ENCODE data around the gene B3GLCT. TPM values are rescaled to one million over a fixed set of nuclear protein-coding genes. Genes with fewer than 3 reads are reported as not detected.
A peak's percentile ranks its signal among the peaks of the same experiment; 100 is the strongest.

The B3GLCT gene
- total and polyA plus RNA-seq, 4 donors: 1.5 to 3.6 (median 2.2) TPM

- Histone ChIP-seq H3K27me3 (ENCODE audit: control insufficient read depth in 4 of 4, insufficient read depth in 4 of 4, low read length in 3 of 4) (no peaks in the 10 kb centered on the region), H3K27ac (ENCODE audit: low read depth in 1 of 2, low read length in 2 of 2) (no peak overlapping the region), H3K36me3 (ENCODE audit: control insufficient read depth in 4 of 4, insufficient read depth in 3 of 4, low read depth in 1 of 4, low read length in 3 of 4) (peaks cover 0 to 1% (median 0%) of the 10 kb centered on the region in 4 donors), H3K9me3 (ENCODE audit: control insufficient read depth in 4 of 4, low read length in 3 of 4) (no peaks in the 10 kb centered on the region), H3K4me3 (ENCODE audit: low read depth in 1 of 3, low read length in 3 of 3) (no peak overlapping the region), H3K9ac (ENCODE audit: low read depth in 1 of 2, low read length in 2 of 2) (no peak overlapping the region), H3K4me1 (ENCODE audit: control insufficient read depth in 4 of 4, insufficient read depth in 4 of 4, low read length in 3 of 4) (no peaks in the 10 kb centered on the region)
- no peak for DNase-seq (ENCODE audit: low spot score)
- TF ChIP-seq RAD21 (IDR thresholded peaks at IDR 0.05) (peak; percentile 75 to 82), REST (IDR thresholded peaks at IDR 0.05) (no peak)
- TF ChIP-seq, protein P1, sequence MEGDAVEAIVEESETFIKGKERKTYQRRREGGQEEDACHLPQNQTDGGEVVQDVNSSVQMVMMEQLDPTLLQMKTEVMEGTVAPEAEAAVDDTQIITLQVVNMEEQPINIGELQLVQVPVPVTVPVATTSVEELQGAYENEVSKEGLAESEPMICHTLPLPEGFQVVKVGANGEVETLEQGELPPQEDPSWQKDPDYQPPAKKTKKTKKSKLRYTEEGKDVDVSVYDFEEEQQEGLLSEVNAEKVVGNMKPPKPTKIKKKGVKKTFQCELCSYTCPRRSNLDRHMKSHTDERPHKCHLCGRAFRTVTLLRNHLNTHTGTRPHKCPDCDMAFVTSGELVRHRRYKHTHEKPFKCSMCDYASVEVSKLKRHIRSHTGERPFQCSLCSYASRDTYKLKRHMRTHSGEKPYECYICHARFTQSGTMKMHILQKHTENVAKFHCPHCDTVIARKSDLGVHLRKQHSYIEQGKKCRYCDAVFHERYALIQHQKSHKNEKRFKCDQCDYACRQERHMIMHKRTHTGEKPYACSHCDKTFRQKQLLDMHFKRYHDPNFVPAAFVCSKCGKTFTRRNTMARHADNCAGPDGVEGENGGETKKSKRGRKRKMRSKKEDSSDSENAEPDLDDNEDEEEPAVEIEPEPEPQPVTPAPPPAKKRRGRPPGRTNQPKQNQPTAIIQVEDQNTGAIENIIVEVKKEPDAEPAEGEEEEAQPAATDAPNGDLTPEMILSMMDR (IDR thresholded peaks at IDR 0.05; ENCODE audit: low read depth, low read length, missing input control): peak; percentile 69
- WGBS: 48% methylated on average over 3 of the region's 3 CpGs
Observed at GRCh38 chr13:31236211-31236786, 36.5 kb downstream of the B3GLCT start.

DNA sequence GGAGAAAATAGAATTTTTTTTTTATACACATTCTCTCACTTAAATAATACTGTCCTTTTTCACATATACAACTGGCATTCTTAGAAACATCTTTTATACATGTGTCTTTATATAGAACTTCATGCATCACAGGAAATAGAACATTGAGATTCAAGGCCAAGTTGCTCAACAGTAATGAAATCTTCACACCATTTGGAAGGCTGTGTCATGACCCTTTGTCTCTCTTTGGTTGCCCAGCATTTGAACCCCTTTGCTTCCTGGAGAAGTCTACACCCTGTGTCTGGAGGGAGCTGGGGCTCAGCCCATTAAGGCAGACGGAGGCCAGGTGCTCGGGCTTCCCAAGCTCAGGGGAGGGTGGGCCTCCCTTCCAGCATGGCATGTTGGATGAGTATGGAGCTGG is 41.1 kb downstream of the B3GLCT start:
- no peaks in the 10 kb centered on the region for H3K36me3 ChIP-seq (ENCODE audit: control insufficient read depth in 4 of 4, insufficient read depth in 3 of 4, low read depth in 1 of 4, low read length in 3 of 4)

More for the DNA sequence above, 41.1 kb downstream of the B3GLCT start:
- H3K4me3 ChIP-seq (ENCODE audit: low read depth in 1 of 3, low read length in 3 of 3): no peak overlapping the region
- DNase-seq (ENCODE audit: low spot score): no peak
- H3K4me1 ChIP-seq (ENCODE audit: control insufficient read depth in 4 of 4, insufficient read depth in 4 of 4, low read length in 3 of 4): no peaks in the 10 kb centered on the region
- 97% methylated on average over 2 of the region's 2 CpGs for WGBS
- no peak overlapping the region for H3K27ac ChIP-seq (ENCODE audit: low read depth in 1 of 2, low read length in 2 of 2)
- no peak overlapping the region for H3K9ac ChIP-seq (ENCODE audit: low read depth in 1 of 2, low read length in 2 of 2)
- H3K27me3 ChIP-seq (ENCODE audit: control insufficient read depth in 4 of 4, insufficient read depth in 4 of 4, low read length in 3 of 4): no peaks in the 10 kb centered on the region
- TF ChIP-seq, protein P2, sequence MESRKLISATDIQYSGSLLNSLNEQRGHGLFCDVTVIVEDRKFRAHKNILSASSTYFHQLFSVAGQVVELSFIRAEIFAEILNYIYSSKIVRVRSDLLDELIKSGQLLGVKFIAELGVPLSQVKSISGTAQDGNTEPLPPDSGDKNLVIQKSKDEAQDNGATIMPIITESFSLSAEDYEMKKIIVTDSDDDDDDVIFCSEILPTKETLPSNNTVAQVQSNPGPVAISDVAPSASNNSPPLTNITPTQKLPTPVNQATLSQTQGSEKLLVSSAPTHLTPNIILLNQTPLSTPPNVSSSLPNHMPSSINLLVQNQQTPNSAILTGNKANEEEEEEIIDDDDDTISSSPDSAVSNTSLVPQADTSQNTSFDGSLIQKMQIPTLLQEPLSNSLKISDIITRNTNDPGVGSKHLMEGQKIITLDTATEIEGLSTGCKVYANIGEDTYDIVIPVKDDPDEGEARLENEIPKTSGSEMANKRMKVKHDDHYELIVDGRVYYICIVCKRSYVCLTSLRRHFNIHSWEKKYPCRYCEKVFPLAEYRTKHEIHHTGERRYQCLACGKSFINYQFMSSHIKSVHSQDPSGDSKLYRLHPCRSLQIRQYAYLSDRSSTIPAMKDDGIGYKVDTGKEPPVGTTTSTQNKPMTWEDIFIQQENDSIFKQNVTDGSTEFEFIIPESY (IDR thresholded peaks at IDR 0.05): no peak
- no peak for TF ChIP-seq SP1 (IDR thresholded peaks at IDR 0.05)
- TF ChIP-seq RAD21 (IDR thresholded peaks at IDR 0.05): no peak
- no peak for TF ChIP-seq RXRA (IDR thresholded peaks at IDR 0.05)
- no peak for TF ChIP-seq FOXA2 (IDR thresholded peaks at IDR 0.05)
- no peak for TF ChIP-seq HNF4A (conservative IDR thresholded peaks at IDR 0.05)
- no peak for TF ChIP-seq EGR1 (IDR thresholded peaks at IDR 0.05; ENCODE audit: low read depth in 2 of 2)
- TF ChIP-seq MAX (IDR thresholded peaks at IDR 0.05): no peak
- no peaks in the 10 kb centered on the region for H3K9me3 ChIP-seq (ENCODE audit: control insufficient read depth in 4 of 4, low read length in 3 of 4)

All from liver (tissue), 9 donors.